DMS79 treated with DMSO at 0.1 percent for 48 hours (cell line): ENCODE measurements around the gene PIK3C2B.

Experiments used
- DNase-seq: peaks from one replicate; lab custom pipeline; 2025; lab: John Stamatoyannopoulos, UW

PIK3C2B gene

DNA sequence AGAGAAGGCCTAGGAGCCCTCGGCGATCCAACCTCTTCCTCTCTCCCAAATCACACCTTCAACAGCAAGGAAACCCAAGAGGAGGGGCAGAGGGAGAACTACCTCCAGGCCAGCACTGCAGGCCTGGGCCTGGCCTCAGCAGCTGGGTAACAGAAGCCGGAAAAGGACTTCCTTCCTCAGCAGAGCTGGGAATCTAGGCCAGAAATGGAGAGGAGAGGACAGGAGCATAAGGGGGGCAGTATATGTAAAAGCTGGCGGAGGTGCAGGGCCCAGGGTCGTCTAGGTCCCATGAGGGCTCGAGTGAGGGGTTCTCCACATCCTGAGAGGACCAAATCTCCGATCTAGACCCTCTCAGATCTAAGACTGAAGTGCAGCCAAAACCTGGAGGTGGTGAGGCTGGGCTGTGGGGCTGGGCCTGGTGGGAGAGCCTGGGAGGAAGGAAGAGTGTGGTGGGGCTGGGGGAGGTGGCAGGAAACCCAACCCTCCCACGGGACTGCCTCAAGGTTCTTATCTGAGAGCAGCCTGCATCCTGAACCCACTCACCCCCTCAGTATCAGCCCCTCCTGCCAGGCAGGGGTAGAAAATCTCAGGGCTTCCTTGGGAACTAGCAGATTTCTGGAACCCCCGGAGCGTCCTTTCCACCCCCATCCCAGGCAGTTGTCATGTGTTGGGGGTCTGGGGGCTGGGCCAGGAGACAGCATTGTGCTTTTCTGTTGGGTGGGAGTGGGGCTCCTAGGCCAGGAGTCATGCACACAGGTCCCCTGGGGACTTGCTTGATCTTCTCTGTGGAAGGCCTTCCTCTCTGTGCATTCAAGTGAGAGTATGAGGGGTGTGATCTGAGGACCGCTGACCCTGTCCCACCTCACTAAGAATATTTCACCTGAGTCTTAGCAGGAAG, 33.0 kb downstream of the PIK3C2B start:
- DNase-seq = no peak

DNA sequence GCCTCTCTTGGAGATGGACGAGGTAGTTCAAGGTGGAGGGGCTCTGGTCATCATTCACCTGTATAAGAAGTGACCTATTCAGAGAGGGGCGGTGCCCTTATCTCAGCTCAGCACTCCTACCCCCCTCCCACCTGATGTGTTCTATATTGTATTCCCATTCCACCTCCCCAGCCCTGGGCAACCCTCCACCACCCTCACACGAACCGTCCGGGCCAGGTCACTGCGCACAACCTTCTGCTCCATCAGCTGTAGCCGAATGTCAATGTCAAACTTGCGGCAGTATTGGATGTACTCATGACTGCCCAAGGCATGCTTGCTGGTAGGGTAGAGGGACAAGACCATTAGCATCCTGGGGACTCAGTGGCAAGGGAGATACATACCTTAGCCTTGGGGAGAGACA, 34.3 kb downstream of the PIK3C2B start:
- DNase-seq = no peak

- DNase-seq = no peak
Measured at GRCh38 chr1:204459706-204460105, 34.9 kb downstream of the PIK3C2B start.

- DNase-seq = no peak
Measured at GRCh38 chr1:204457666-204458065, 36.9 kb downstream of the PIK3C2B start.

GRCh38 chr1:204456826-204457442, 37.7 kb downstream of the PIK3C2B start:
- no peak for DNase-seq

- no peak for DNase-seq
Measured at GRCh38 chr1:204455831-204456145, 38.8 kb downstream of the PIK3C2B start.

- DNase-seq = no peak
Measured at GRCh38 chr1:204455063-204455830, 39.4 kb downstream of the PIK3C2B start.

DNA sequence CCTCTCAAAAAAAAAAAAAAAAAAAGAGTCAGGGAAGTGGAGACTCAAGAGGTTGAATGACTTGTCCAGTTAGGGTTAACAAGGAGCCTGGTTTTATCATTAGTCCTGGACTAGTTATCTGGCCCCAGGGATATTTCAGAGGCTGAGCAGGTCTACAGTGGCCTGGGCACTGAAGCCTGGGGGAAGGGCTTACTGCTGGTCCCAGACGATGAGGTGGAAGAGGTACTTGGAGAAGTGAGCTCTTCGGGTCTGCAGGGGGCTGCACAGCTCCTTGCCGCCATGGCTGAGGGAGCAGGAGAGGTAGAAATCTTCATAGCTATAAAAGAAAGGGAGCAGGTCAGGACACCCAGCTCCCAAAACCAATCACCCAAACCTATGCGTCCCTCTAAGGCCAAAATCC, 40.1 kb downstream of the PIK3C2B start:
- no peak for DNase-seq

DNA sequence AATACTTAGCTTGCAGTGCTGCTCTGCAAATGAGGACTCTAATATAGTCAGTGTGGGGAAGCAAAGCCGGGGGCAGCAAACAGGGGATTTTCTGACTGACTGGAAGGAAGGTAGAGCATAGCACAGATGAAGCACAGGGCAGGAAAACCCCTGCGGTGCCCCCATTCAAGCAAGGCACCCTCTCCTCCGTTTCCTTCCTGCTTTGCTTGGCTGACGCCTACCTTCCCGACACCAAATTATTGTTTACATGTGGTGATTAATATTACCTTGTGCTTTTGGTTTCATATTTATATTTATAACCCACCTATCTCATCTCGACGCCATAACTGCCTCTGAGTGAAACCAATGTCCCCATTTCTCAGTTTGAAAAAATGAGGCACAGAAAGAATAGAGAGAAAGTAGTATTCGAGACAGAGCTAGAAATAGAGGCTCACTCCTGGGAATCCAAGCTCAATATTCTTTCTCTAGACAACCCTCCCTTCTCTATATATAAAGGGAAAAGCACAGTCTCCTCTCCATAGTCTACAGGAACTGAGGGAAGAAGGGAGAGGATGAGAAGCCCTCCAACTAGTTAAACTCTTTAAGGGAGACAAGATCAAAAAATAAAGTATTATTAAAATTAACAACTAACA, 41.3 kb downstream of the PIK3C2B start:
- no peak for DNase-seq

DNA sequence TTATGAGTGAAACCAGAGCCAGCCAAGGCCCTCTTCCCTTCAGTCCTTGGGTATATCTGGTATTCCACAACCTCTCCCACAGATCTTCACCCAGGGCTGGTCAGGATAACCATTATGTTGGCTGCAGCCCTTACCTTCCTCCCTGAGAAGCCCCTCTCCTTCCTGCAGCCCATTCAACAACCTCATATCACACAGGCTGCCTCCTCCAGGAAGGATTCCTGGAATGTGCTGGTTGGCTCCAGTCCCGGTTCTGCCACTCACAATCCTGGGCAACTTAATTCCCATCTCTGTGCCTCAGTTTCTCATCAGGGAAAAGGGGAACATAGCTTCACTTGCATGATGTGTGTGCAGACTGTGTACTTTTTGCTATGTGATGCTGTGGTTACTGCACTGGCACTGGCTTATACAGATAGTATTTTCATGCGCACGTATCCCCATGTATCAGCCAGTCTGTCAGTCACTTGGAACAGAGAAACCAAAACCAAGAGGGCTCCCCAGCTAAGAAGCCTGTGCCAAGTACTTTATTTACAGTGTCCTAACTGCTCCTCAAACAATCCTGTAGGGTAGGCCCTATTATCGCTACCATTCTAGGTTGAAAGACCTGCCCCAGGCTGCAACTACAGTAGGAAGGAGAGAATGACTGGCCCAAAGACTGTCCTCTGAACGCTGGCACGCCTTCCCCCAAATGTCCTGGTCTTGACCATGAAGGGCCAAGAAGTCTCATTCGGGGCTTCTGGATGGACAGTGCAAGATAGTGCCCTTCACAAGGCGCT, 43.1 kb downstream of the PIK3C2B start:
- no peak for DNase-seq

DNA sequence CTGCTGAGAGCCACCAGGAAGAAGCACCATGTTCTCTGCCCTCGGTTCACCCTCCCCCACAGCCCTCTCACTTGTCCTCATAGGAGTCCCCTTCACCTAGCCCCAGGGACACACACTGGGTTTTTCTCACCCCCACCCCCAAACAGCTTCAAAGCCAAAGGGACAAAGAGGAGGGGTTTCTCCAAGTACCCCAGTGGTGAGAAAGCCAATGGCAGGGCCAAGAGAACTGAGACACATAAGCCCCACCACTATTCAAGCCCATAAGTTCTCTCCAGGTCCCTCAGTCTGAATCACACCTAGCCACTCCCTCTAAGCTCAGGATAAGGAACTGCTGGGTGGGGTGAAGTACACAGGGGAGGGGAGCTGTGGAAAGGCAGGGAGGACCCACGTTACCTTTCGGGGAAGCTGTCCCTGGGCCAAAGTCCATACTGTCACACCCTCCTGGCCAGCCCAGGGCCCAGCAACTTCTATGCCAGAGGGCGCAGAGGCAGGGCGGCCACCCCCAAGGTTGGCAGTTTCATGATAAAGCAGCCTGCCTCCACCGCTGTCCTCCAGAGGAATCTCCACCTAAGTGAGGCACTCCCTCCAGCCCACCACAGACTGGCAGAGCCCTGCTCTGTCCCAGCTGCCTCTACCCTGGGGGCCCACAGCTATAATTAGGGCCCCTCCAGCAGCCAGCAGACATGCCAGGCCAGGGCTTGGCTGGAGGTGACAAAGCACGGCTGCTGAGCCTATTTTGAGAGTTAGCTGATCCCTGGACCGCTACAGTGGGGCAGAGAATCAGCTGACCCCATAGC, 43.9 kb downstream of the PIK3C2B start:
- DNase-seq = no peak

DNA sequence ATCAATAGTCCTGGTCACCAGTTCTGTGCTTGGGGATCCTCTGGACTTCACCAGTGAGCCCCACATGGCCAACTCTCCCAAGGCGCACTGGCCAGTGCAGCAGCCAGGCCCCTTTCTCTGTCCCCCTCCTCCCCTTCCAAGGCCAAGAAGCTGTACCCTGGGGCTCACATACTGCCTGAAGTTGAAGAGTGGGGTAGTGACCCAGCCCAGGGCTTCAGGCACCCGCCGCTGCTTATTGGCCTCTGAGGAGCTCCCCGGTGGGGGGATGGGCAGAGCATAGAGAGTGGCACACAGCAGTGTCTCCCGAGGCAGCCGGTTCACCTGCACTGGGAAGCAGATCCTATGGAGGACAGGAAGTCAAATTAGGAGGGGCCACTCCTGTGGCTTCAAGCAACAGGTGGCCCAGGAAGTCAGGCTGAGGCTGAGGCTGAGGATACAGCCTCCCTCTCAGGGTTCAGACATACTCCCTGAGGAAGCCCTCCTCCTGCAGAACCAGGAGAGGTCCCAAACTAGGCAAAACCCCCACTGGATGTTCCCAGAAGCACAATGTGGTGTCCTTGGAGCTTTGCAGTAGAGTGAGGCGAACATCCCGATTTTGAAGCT, 44.8 kb downstream of the PIK3C2B start:
- DNase-seq = no peak

- no peak for DNase-seq
Measured at GRCh38 chr1:204448991-204449677, 45.5 kb downstream of the PIK3C2B start.

GRCh38 chr1:204448344-204448964, 46.2 kb downstream of the PIK3C2B start:
- no peak for DNase-seq

DNA sequence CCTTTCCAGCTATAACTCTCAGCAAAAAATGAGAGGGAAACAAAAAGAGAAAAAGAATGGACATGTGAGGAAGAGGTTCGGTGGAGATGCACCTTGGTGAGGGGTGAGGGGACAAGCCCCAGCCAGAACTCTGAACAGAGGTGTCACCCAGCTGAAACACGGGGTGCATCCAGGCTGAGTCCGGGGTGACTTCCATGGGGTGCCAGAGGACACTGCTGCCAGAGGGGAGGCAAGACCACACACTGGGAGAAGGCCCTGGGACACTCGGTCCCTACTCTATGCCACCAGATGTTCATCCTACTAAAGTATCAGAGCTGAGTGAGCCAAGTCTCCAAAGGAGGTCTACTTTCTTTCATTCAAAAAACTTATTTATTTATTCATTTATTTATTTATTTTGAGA, 46.9 kb downstream of the PIK3C2B start:
- DNase-seq = no peak

- no peak for DNase-seq
Measured at GRCh38 chr1:204447190-204447589, 47.4 kb downstream of the PIK3C2B start.

- peak; percentile 94 for DNase-seq
Measured at GRCh38 chr1:204446413-204447111, 48.0 kb downstream of the PIK3C2B start.

- no peak for DNase-seq
Measured at GRCh38 chr1:204445860-204446412, 48.7 kb downstream of the PIK3C2B start.
